D721Med (cell line): ENCODE results near the gene MYG1.

Experiments used
- DNase-seq: peaks from one replicate; pipeline ENCODE4 v3.0.0; 2011; ENCODE audit warnings: low spot score; ENCODE audit not compliant: insufficient read length
- FAIRE-seq: peaks from 2 replicates; lab custom pipeline; 2011; peaks lifted over from hg19 to GRCh38; lab: Jason Lieb, UNC
- TF ChIP-seq, protein P1 (sequence below): IDR thresholded peaks from 2 replicates; pipeline ENCODE4 v1.5.1; 2012; ENCODE audit warnings: mild to moderate bottlenecking, control low read depth; ENCODE audit not compliant: insufficient read depth; ENCODE audit errors: missing control alignments

The MYG1 gene

DNA sequence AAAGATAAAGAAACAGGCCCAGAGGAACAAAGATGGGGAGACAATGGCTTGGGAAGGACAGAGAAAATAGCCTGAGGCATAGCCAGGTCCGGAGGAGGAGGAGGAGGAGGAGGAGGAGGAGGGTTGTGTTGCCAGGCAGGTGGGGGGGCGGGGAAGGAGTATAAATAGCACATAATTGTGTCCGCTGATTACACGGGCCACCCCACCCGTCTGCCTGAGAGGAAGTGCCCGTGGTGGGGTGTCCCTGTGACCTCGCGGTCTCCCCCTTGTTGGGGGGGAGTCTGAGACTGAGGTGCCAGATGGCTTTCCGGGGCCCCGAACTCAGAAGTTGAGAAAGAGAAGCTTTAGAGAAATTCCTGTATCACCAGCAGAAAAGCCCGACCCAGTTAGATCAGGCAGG lies 38.5 kb downstream of the MYG1 start:
- FAIRE-seq = no peak
- DNase-seq = no peak
- TF ChIP-seq, protein P1, sequence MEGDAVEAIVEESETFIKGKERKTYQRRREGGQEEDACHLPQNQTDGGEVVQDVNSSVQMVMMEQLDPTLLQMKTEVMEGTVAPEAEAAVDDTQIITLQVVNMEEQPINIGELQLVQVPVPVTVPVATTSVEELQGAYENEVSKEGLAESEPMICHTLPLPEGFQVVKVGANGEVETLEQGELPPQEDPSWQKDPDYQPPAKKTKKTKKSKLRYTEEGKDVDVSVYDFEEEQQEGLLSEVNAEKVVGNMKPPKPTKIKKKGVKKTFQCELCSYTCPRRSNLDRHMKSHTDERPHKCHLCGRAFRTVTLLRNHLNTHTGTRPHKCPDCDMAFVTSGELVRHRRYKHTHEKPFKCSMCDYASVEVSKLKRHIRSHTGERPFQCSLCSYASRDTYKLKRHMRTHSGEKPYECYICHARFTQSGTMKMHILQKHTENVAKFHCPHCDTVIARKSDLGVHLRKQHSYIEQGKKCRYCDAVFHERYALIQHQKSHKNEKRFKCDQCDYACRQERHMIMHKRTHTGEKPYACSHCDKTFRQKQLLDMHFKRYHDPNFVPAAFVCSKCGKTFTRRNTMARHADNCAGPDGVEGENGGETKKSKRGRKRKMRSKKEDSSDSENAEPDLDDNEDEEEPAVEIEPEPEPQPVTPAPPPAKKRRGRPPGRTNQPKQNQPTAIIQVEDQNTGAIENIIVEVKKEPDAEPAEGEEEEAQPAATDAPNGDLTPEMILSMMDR = no peak

DNA sequence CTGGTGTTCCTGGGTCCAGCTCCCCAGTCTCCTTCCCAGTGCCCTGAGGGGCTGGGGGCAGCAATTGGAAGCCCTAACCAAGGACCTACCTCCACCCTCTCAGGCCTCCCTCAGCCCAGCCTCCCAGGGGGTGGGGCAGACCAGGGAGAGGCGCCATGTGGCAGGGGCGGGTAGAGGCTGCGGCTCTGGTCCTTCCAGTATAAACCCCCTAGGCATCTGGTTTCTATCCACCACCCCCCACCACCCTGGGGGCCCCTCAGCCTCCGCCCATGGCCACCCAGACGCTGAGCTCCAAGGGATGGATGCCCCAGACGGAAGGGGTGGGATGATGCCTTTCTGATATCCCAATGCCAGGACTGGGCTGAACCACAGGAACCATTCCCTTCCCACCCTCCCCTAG lies 39.4 kb downstream of the MYG1 start:
- DNase-seq (no peak), FAIRE-seq (no peak)
- TF ChIP-seq, protein P1 = no peak

DNA sequence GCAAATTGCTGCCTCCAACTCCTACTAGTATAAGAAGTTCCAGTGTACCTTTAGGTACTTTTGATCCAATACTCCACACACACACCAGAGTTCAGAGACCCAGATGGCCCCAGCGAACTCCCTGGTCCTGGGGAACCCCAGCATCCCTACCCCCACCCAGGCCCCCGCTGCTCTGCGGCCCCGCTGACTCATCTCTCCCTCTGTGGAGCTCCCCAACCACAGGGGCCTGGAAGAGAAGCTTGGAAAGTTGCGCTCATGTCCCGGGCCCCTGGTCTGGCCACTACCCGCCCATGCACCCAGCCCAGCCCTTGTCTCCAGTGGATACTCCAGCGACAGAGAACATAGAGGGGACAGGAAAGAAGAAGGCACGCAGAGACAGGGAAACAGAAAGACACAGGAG lies 40.9 kb downstream of the MYG1 start:
- DNase-seq = no peak
- no peak for FAIRE-seq
- TF ChIP-seq, protein P1 = no peak

DNA sequence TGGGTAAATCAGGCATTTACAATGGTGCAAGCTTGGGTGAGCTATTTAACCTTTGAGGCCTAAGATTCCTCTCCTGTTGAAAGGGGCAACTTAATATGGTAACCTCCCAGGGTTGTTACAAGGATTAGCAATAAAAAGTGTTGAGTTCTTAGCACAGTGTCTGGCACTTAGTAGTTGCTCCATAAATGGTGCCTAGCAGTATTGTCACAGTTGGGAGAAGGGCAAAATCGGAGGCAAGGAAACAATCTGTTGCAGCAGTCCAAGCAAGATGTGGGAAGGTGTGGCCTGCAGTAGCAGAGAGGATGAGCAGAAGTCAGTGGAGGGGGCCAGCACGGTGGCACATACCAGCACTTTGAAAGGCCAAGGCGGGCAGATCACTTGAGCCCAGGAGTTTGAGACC lies 44.0 kb downstream of the MYG1 start:
- DNase-seq (no peak), FAIRE-seq (no peak)
- TF ChIP-seq, protein P1 = no peak

DNA sequence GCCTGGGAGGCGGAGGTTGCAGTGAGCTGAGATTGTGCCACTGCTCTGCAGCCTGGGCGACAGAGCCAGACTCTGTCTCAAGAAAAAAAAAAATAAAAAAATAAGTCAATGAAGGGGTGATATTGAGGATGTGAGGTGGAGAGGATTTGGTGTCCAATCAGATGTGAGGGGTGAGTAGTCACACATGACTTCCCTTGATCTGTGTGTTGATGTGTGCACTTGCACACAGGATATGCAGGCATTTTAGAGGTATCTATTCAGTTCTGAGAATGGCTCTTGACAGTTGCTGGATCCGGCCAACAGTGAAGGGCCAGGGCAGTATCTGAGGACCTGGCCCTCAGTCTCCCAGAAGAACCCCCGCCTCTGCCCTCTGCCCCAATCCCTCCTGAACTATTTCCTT lies 44.5 kb downstream of the MYG1 start:
- TF ChIP-seq, protein P1 = no peak
- DNase-seq (no peak), FAIRE-seq (no peak)

DNA sequence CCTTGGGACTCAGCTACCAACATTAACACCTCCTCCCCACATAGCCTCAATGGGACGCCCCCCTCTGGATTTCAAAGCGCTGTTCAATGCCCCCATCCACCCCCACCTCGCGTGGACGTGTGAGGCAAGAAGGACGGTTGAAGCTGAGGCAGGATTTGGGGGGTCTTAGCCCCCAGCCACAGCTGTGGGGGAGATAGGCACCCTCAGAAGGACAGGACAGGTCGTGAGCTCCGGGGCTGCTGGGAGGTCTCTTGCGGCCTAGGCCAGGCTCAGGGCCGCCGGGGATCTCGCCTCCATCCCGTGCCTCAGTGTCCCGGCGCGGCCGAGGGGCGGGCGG lies 45.0 kb downstream of the MYG1 start:
- FAIRE-seq (no peak), DNase-seq (no peak)
- TF ChIP-seq, protein P1 = no peak

DNA sequence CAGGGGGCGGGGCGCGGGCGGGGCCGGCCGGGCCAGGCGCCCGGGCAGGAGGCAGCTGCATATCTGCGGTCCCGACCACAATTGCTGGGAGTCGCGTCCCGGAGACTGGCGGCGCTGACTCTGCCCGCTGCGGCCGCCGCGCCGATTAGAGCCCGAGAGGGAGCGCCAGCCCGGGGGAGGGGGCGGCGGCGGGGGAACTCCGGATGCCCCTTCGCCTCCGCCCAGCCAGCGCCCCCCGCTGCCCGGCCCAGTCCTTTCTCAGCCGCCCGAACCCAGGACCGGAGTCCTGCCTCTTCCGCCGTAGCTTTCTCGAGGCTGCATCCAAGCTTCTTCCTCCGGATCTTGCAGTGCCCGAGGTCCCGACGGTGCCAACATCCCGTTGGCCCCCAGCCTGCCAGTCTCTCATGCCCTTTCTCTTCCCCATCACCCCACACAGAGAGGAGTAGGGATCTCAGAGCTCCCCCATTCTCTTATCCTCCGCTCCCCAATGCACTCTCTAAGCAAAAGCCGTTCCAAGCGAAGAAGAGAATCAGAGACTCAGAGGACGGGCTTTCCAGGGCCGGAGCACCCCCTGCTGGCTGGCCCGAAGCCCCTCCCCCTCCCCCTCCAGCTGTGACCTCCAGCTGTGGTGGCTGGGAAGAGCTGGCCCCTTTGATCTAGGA lies 45.5 kb downstream of the MYG1 start:
- TF ChIP-seq, protein P1 = peak; percentile 56
- DNase-seq = peak; percentile 54
- FAIRE-seq = no peak
